GM18505 (cell line): ENCODE results near the gene ADRA2C.

Source experiments
- ATAC-seq: cut with Tn5 transposase; IDR thresholded peaks from one replicate; pipeline ENCODE4 v1.9.1; 2021; ENCODE audit not compliant: unreplicated experiment
- POLR2A ChIP-seq: IDR thresholded peaks from 4 replicates; pipeline ENCODE4 v1.6.1; 2011; ENCODE audit warnings: borderline replicate concordance; ENCODE audit not compliant: insufficient read depth, insufficient read length; ENCODE audit errors: extremely low read depth

The ADRA2C gene

GRCh38 chr4:3781193-3781886 is 15.2 kb downstream of the ADRA2C start:
- no peak for ATAC-seq

GRCh38 chr4:3781997-3782930 is 16.1 kb downstream of the ADRA2C start:
- no peak for ATAC-seq
- TF ChIP-seq POLR2A = no peak

More at GRCh38 chr4:3781193-3781886, 15.2 kb downstream of the ADRA2C start:
- no peak for TF ChIP-seq POLR2A

- ATAC-seq = no peak
- TF ChIP-seq POLR2A = no peak
These were observed 17.6 kb downstream of the ADRA2C start for GRCh38 chr4:3783693-3784306.

- ATAC-seq = no peak
- no peak for TF ChIP-seq POLR2A
These were observed 18.5 kb downstream of the ADRA2C start for GRCh38 chr4:3784454-3785291.

GRCh38 chr4:3785292-3785565 is 19.0 kb downstream of the ADRA2C start:
- TF ChIP-seq POLR2A = no peak
- ATAC-seq = no peak

- no peak for TF ChIP-seq POLR2A
- no peak for ATAC-seq
These were observed 20.1 kb downstream of the ADRA2C start for GRCh38 chr4:3786196-3786869.

GRCh38 chr4:3787489-3788365 is 21.5 kb downstream of the ADRA2C start:
- no peak for ATAC-seq
- no peak for TF ChIP-seq POLR2A

GRCh38 chr4:3788366-3788660 is 22.1 kb downstream of the ADRA2C start:
- no peak for TF ChIP-seq POLR2A
- ATAC-seq = no peak

- ATAC-seq = no peak
- no peak for TF ChIP-seq POLR2A
These were observed 23.4 kb downstream of the ADRA2C start for GRCh38 chr4:3789587-3789986.

GRCh38 chr4:3790006-3790561 is 23.9 kb downstream of the ADRA2C start:
- TF ChIP-seq POLR2A = no peak
- ATAC-seq = no peak

- no peak for TF ChIP-seq POLR2A
- ATAC-seq = no peak
These were observed 25.1 kb downstream of the ADRA2C start for GRCh38 chr4:3791256-3791655.

- TF ChIP-seq POLR2A = no peak
- ATAC-seq = no peak
These were observed 25.8 kb downstream of the ADRA2C start for GRCh38 chr4:3791910-3792542.

GRCh38 chr4:3792813-3793212 is 26.6 kb downstream of the ADRA2C start:
- no peak for TF ChIP-seq POLR2A
- ATAC-seq = no peak
